HG03575 (cell line): Measurements from ENCODE around the gene PASK.

ENCODE experiments used
- ATAC-seq: cut with Tn5 transposase; IDR thresholded peaks from one replicate; pipeline ENCODE4 v1.9.1; 2021; ENCODE audit not compliant: unreplicated experiment, insufficient number of reproducible peaks, low FRiP score; ENCODE audit errors: extremely low read depth

PASK gene

GRCh38 chr2:241132538-241133435 is 16.5 kb downstream of the PASK start:
- no peak for ATAC-seq

DNA sequence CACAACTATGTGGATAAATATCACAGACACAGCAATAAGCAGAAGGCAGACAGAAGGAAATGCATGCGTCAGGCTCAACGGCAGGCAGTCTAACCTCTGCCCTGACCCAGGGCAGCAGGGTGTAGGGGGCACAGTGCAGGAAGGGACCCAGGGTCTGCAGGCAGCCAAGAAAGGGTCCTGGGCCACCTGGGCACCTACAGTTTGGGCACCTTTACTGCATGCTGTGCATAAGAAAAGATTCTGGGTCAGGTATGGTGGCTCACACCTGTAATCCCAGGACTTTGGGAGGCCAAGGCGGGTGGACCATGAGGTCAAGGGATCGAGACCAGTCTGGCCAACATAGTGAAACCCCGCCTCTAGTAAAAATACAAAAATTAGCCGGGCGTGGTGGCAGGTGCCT is 17.7 kb downstream of the PASK start:
- no peak for ATAC-seq

- ATAC-seq = no peak
Measured at GRCh38 chr2:241130316-241130715, 19.0 kb downstream of the PASK start.

DNA sequence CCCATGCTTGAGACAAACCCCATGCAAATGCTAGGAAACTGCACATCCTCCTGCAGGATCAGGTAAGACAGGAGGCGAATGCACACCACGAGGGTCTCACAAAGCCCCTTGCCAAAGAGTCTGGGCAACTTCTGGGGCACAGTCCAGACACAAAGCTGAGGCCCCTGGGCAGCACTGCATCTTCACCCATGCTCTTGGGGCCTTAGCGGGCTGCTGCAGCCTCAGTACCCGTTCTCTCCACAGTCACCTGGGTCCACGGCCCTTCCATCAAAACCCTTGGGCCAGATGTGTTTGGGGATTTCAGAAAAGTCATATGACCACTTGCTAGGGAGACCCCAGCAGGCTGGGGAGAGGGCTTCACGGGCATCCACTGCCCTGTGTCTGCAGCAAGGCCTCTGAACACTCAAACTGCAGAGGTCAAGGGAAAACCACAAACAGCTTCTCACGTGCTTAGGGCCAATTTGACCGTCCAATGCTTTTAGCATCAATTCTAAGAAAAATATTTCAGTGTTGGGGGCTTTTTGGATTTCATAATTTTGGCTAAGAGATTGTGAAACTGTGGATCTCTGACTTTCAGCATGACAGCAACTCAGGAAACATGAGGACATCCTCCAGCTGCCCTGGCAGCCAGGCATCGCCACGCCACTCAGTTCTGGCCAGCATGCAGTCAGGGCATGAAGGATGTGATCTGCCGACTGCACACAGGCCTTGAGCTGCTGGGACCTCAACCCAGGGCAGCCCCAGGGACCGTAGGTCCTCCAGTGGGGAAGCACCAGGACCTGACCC is 20.0 kb downstream of the PASK start:
- ATAC-seq = no peak

GRCh38 chr2:241128266-241128665 is 21.0 kb downstream of the PASK start:
- ATAC-seq = no peak

GRCh38 chr2:241126771-241127202 is 22.5 kb downstream of the PASK start:
- no peak for ATAC-seq

- ATAC-seq = no peak
Measured at GRCh38 chr2:241126201-241126611, 23.1 kb downstream of the PASK start.

DNA sequence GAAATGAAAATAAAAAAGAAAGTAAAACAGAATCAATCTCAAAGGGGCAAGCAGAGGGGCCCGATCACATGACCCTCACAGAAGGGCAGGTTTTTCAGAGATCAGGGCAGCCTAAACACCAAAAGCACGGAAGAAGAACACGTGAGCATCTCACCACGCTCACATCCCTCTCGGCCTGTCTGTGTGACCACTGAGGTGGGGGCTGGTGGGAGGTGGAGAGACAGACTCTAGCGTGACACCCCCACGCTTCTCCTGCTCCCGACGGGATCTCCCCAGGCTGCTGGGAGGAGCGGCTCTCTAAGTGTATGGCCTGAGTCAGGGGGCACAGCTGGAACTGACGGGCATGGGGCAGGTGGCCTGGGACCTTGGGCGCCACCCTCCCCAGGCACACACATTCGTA is 23.6 kb downstream of the PASK start:
- ATAC-seq = no peak

DNA sequence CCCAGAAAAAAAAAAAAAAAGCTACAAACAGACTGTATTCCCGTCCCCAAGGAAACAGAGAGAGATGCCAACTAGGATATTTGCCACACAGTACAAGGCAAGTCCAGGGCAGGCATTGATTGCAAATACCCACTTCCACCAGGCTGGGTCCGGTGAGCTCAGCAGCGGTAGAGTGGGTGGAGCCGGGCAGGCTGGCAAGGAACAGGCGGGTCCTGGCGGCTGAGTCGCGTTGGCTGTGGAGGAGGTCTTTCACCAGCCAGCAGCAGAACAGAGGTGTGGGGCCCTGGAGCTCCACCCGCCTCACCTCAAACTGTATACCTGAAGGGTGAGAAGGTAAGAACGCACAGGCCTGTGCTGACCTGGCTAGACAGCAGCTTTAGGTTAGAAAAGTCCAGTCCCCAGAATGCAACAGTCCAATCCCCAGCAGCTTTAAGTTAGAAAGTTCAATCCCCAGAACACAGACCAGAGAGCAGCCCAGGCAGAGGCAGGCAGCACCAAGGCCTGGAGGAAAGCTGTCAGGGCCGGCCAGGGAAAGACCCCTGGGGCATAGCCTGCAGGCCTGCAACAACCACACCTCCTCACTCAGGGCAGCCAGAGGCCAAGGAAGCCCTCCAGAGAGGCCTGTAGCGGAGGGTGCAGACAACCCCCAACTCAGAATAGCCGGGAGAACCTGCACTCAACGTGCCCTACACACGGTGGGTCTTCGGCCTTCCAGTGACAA is 25.3 kb downstream of the PASK start:
- no peak for ATAC-seq

DNA sequence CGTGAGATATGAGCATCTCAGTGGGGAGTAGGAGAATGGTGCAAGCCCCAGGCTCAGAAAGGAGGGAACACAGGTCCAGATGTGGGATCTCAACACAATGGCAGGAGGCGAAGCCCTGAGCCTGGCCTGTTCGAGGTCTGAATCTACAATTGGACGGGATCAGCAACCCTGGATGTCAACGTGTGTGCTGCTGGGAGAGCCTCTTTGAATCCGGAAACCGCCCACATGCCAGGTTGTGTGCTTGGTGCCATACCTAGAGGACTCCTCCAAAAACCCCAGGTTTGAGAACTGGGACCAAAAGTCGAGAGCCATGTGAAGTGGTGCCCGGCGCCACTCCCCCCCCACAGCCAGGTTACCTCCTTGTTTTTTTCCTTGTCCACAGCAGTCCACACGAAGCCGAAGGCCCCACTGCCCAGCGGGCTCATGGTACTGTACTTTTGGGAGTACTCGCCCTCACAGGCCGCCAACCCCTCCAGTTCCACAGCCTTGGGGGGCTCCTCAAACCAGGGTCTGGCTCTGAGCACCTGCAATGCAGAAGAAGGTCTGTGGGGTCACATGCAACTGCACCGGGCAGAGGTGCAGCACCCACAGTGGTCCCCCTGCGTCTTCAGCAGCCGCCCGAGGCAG is 26.8 kb downstream of the PASK start:
- no peak for ATAC-seq

GRCh38 chr2:241121008-241121407 is 28.3 kb downstream of the PASK start:
- ATAC-seq = no peak

- ATAC-seq = no peak
Measured at GRCh38 chr2:241120440-241120839, 28.8 kb downstream of the PASK start.

DNA sequence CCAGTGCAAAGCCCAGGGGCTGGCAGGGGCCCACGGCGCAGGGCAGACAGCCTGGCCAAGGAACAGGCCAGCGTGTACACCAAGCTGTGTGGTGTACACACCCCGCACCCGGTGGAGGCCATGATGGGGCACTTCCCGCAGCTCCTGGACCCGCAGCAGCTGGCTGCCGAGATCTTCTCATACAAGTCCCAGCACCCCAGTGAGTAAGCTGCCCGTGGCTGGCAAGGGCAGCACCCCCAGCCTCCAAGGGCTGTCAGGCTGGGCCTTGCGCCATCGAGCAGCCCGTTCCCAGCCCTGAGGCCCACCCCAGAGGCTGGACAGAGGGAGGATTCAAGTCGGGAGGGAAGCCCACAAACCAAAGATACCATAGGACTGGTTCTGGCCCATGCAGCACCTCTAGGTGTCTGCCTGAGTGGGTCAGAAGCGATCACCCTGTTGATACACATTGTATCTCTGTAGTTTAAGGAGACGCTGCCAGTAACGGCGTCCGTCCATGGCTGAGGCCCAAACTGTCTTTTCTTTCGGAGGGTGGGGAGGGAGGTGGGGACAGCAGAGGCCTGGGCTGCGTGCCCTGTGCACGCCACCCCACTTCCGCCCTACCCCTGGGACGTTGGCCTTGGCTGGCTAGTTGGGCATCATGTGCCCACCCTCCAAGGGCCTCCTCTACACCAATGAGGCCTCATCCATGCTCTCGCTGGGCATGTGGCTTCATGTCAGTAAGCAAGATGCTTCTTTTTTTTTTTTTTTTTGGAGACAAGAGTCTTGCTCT is 30.4 kb downstream of the PASK start:
- no peak for ATAC-seq

GRCh38 chr2:241116606-241117560 is 32.4 kb downstream of the PASK start:
- ATAC-seq = no peak

DNA sequence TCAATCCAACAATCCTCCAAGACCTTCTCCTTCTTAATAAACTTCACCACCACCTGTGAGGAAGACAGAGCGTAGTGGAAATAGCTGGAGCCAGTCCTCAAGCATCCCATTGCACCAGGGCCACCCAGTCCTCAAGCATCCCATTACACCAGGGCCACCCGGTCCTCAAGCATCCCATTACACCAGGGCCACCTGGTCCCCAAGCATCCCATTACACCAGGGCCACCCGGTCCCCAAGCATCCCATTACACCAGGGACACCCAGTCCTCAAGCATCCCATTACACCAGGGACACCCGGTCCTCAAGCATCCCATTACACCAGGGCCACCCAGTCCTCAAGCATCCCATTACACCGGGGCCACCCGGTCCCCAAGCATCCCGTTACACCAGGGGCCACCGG is 33.9 kb downstream of the PASK start:
- ATAC-seq = no peak

- no peak for ATAC-seq
Measured at GRCh38 chr2:241114836-241115235, 34.4 kb downstream of the PASK start.

DNA sequence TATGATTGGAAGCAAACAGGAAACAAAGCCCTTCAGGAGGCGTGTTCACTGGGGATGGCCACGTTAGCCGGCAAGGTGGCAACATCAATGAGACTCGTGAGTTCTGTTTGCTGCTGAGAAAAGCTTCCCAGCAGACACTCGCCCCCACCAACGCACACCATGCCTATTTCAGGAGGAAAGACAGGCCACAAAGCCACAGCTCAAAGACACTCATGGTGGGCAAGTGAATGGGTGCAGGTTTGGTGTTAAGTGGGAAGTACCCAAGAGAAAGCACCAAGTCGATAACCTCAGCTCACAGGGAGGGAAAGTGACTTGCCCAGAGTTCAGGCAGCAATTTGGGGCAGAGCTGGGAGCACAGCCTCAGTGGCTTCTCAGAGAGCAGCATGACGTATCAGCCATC is 36.7 kb downstream of the PASK start:
- ATAC-seq = no peak
